Skeletal muscle cell (primary cell): ENCODE data around the gene METRN.
A peak's percentile ranks its signal among the peaks of the same experiment; 100 is the strongest.
"Not testable (repeated sequence)": the region's sequence is repeated elsewhere in the genome, so short reads cannot be mapped to it uniquely, and the experiment has no call there.

Experiments
- DNase-seq: peaks from one replicate; pipeline ENCODE4 v3.0.0-alpha.2; 2010; ENCODE audit warnings: low read depth
- H3K4me3 ChIP-seq: 2 replicates; pipeline ENCODE4 v1.5.1; 2011; ENCODE audit warnings: low read depth, mild to moderate bottlenecking, control low read depth, low read length, moderate library complexity

Gene METRN

DNA sequence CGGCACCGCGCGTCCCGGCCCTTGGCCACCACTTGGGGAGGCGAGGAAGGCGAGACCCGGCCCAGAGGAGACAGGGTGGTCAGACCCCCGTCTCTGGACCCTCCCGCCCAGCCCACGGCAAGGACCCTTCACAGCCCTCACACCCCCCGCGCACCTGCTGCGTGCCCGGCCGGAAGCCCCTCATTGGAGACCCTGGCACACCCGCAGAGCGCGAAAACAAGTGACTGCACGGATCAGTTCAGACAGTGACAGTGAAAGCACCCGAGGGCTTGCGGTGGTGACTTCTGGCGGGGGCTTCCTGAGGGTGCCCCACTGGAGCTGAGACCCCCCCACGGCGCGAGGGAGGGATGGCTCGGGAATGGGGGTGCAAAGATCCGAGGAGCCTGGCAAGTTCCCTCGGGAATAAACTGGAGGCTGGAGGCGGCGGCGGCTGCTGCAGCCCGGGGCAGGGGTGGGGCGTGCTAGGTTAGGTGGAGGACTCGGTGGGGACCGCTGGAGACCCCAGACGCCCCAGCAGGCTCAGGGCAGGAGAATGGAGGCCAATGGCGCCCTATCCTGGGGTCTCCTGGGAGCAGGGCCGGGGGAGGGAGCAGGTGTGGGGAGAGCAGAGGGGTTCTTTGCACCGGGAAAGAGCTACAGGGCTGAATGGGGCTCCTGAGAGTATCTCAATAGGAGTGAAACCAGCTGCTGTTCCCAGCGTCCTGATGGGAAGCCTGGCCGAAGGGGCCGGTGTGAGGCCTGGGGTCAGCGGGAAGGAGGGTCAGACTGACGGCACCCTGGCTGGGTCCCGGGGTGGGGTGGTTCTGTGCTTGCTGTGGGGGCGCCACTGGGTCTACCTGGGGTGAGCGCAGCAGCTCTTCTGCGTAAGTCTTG is 8.5 kb upstream of the METRN start:
- peak overlapping the region; percentile 11 for H3K4me3 ChIP-seq

DNA sequence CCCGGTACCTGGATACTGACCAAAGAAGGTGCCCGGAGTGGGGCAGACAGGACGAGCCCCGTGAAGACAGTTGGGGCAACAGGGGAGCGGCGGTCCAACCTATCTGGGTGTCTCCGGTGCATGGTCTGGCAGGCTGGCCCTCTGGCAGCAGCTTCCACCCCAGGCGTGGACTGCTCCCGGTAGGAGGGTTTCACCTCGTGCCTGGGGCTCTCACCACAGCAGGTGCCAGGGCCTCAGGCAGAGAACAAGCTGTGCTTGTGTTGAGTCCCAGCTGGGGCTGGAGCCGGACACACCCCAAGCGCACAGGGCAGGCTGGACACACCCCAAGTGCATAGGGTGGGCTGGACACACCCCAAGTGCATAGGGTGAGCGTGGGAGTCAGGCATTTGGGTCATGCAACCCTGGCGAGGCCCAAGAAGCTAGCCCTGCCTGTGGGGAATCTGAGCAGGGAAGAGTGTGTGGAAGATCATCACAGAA is 7.8 kb upstream of the METRN start:
- no peak for DNase-seq
- no peak overlapping the region for H3K4me3 ChIP-seq

More for the DNA sequence above, 8.5 kb upstream of the METRN start:
- no peak for DNase-seq

DNA sequence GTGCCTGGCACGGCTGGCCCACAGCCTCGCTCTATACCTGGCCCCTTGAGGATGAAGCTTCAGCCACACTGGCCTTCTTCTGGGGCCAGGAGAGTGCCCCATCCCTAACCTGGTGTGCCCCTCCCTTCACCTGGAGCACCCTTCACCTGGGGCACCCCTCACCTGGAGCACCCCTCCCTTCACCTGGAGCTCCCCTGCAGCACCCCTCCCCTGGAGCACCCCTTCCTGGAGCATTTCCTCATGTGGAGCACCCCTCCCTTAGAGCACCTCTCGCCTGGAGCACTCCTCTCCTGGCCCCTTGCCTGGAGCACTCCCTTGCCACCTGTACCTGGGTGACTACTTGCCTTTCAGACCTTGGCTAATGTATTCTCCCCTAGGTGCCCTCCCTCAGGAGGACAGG is 6.9 kb upstream of the METRN start:
- DNase-seq: no peak
- H3K4me3 ChIP-seq: no peak overlapping the region

DNA sequence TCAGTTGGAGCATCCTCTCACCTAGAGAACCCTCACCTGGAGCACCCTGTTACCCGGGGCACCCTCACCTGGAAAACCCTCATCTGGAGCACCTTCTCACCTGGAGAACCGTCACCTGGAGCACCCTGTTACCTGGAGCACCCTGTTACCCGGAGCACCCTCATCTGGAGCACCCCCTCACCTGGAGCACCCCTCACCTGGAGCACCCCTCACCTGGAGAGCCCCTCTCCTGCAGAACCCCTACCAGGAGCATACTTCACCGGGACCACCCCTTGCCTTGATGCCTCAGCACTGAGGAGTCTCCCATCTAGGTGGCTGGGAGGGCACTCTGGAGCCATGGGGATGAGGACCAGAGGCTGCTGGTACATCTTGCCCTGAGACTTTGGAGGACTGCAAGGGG is 6.0 kb upstream of the METRN start:
- no peak overlapping the region for H3K4me3 ChIP-seq

GRCh38 chr16:709566-710499 is 5.1 kb upstream of the METRN start:
- no peak overlapping the region for H3K4me3 ChIP-seq
- DNase-seq: peak; percentile 65

More for the DNA sequence above, 6.0 kb upstream of the METRN start:
- no peak for DNase-seq

GRCh38 chr16:710500-711075 is 4.3 kb upstream of the METRN start:
- no peak for DNase-seq

GRCh38 chr16:711084-711483 is 3.8 kb upstream of the METRN start:
- DNase-seq: no peak
- no peak overlapping the region for H3K4me3 ChIP-seq

More at GRCh38 chr16:710500-711075, 4.3 kb upstream of the METRN start:
- no peak overlapping the region for H3K4me3 ChIP-seq

DNA sequence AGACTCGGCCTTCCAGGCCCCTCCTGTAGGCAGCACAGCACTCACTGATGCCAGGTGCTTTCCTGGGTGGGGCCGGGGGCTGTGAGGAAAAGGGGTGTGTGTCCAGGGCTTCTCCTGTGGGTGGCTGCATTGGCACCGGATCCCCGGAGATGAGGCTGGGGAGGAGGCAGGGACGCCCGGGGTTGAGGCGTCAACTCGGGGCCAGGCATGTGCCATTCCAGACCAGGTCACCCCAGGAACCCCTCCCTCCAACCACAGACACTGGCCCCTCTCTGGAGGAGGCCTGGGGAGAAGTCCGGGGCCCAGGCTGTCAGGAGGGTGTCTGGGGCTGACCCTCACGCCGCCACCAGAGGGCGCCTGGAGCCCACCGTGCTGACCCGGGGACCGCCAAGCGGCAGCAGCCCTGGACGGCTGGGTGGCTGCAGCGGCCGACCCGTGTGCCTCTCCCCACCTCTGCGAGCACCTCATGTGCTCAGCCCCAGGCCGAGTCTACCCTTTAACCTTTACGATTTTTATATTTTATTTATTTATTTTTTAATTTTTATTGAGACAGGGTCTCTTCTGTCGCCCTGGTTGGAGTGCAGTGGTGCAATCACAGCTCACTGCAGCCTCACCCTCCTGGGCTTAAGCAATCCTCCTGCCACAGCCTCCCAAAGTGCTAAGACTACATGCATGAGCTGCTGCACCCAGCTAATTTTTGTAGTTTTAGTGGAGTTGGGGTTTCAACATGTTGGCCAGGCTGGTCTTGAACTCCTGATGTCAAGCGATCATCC is 3.2 kb upstream of the METRN start:
- DNase-seq: no peak
- no peak overlapping the region for H3K4me3 ChIP-seq

DNA sequence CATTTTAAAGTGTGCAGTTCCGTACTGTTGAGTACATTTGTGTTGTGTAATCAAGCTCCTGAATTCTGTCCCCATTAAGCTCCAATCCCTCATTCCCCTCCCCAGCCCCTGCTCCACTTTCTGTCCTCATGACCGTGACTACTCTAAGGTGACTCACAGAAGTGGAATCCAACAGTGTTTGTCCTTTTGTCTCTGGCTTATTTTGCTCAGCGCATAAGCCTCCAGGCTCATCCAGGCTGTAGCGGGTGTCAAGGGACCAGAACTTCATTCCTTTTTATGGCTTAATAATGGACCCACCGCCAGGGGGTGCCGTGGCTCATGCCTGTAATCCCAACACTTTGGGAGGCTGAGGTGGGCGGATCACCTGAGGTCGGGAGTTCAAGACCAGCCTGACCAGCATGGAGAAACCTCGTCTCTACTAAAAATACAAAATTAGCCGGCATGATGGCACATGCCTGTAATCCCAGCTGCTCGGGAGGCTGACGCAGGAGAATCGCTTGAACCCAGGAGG is 2.1 kb upstream of the METRN start:
- H3K4me3 ChIP-seq: not testable (repeated sequence)
- peak; percentile 91 for DNase-seq

DNA sequence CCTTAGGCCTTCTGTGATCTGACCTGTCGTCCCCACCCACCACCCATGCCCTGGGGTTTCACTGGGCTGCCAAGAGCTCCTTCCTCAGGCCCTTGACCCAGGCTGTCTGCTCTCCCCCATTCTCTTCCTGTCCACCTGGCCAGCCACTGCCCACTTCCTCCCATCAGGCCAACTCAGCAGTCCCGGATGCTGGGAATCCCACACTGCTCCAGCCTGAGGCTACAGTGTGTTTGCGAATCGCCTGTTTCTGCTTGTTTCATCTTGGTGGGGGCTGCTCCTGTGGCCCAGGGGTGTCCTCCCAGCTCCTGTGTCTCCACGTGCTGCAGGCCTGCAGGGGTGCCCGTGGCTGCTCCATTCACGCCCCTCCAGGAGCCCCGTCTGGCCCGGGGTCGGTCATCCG is 839 bp upstream of the METRN start:
- DNase-seq: no peak
- no peak overlapping the region for H3K4me3 ChIP-seq

GRCh38 chr16:715477-716199 is 720 bp downstream of the METRN start:
- DNase-seq: no peak
- H3K4me3 ChIP-seq: peak overlapping the region; percentile 63

DNA sequence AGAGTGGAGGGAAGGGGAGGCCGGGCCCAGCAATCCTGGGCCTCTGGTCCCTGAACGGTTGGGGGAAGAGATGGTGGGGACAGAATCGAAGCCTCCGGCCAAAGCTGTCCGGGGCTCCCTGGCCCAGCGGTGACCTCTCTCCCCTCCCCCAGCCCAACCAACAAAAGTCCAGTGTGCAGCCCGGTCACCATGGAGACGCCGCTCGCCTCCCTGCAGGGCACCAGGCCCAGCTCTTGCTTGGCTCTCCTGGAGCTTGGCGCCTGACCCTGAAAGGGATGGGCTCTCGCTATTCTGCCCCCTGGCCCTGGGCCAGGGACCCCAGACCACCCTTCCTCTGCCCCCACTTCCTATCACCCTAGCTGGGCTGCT is 1.3 kb downstream of the METRN start:
- DNase-seq: no peak
- peak overlapping the region; percentile 63 for H3K4me3 ChIP-seq

GRCh38 chr16:716768-717325 is 1.9 kb downstream of the METRN start:
- no peak for DNase-seq
- H3K4me3 ChIP-seq: no peak overlapping the region

DNA sequence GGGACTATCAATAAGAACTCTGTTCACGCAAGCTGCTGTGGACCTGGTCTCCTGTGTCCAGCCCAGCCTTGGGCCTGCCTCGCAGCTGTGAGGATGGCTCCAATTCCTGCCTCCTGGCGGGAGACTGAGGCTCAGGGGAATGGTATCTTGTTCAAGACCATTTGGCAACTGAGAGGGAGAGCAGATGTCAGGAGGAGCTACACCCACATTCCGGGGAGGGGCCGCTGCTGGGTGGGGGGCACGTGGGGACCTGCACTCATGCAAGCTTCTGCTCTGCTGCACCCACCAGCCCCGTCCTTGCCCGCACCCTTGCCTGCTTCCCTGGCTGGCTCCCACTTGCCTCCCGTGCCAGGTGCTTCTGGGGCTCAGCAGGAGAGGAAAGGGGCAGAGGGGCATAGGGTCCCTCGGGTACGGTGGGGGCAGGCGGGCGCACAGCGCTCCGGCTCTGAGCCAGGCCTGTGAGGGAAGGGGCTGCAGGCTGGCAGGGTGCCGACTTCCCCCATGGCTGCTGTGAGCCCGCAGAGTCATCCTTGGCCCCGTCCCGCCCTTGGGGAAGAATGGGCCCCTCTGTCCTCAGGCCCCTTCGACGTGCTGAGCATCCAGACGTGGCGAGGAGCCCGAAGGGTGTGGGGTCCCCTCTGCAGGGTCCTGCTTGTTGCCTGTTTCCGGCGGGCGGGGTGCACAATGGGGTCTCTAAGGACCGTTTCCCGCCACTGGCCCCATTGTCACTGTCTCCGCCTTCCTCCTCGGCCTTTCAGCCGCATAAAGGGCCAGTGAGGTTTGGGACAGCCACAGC is 2.7 kb downstream of the METRN start:
- DNase-seq: no peak
- no peak overlapping the region for H3K4me3 ChIP-seq

DNA sequence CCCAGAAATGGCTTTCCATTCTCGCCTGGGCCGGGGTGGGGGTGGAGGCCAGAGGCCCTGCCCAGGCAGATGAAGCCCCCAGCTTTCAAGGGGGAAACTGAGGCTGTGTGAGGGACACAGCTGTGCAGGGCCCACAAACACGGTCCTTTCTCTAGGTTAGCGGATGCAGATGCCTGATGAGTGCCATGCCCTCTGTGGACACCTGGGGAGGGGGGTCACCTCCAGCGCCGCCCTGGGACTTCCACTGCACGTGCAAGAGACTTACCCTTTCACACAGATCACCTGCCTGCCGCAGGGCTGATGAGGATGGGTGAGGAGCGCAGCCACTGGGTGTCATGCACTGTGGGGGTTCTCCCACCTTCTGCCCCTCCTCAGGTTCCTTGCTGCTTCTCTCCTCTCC is 3.5 kb downstream of the METRN start:
- no peak for DNase-seq
- no peak overlapping the region for H3K4me3 ChIP-seq

DNA sequence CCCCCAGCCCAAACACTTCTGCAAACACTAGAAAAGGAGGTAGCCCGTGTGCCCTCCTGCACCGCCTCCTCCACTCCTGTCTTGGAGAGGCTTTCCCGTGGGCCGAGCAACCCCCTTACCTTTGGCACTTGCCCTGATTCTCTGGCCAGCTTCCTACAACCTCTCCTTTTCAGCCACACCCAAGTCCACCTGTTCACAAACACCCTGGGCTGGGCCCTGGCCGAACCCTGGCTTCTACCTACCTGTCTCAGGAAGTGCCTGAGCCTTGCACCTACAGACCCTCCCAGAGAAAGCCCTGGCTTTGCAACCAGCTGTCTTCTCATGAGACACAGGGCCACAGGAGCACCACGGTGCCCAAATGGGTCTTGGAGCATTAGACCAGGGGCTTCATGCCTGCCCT is 4.0 kb downstream of the METRN start:
- DNase-seq: no peak
- no peak overlapping the region for H3K4me3 ChIP-seq

- H3K4me3 ChIP-seq: peak overlapping the region; percentile 78
- DNase-seq: no peak
Measured at GRCh38 chr16:719815-720446, 5.0 kb downstream of the METRN start.
